GM06990 (cell line): ENCODE results near the gene EHBP1.
A peak's percentile ranks its signal among the peaks of the same experiment; 100 is the strongest.

ENCODE experiments used
- DNase-seq: peaks from one replicate; pipeline ENCODE4 v3.0.0-alpha.2; 2011; ENCODE audit not compliant: insufficient read length; ENCODE audit errors: extremely low read depth
- H3K27me3 ChIP-seq: replicated peaks from 2 replicates; pipeline ENCODE4 v1.6.0; 2011; ENCODE audit warnings: low read length; ENCODE audit not compliant: control insufficient read depth, insufficient read depth
- H3K36me3 ChIP-seq: 2 replicates; pipeline ENCODE4 v1.5.1; 2011; ENCODE audit warnings: low read length; ENCODE audit not compliant: control insufficient read depth, insufficient read depth
- H3K4me3 ChIP-seq: replicated peaks from 2 replicates; pipeline ENCODE4 v1.5.1; 2011; ENCODE audit warnings: low read depth, mild to moderate bottlenecking, control low read depth, low read length
- CTCF ChIP-seq: IDR thresholded peaks from 2 replicates; pipeline ENCODE4 v1.5.1; 2011; ENCODE audit warnings: low read length, control low read depth, mild to moderate bottlenecking, inconsistent platforms; ENCODE audit not compliant: insufficient read depth, poor library complexity, severe bottlenecking

Gene EHBP1

GRCh38 chr2:63055226-63056106, 350.0 kb downstream of the EHBP1 start:
- Histone ChIP-seq H3K27me3 (peaks cover 2% of the 10 kb centered on the region; the same call in 1 of the 2 replicates), H3K4me3 (no peak overlapping the region), H3K36me3 (no peaks in the 10 kb centered on the region)
- peak; percentile 31 for DNase-seq
- no peak for TF ChIP-seq CTCF

GRCh38 chr2:63056107-63057050, 350.9 kb downstream of the EHBP1 start:
- DNase-seq = peak; percentile 62
- H3K27me3 ChIP-seq = peaks cover 2% of the 10 kb centered on the region; the same call in 1 of the 2 replicates
- H3K4me3 ChIP-seq = no peak overlapping the region; the same call in none of the 2 replicates
- H3K36me3 ChIP-seq = no peaks in the 10 kb centered on the region
- no peak for TF ChIP-seq CTCF

GRCh38 chr2:63057249-63058143, 352.0 kb downstream of the EHBP1 start:
- DNase-seq = peak; percentile 15
- TF ChIP-seq CTCF = no peak
- Histone ChIP-seq H3K27me3 (peaks cover 2% of the 10 kb centered on the region; the same call in 1 of the 2 replicates), H3K36me3 (no peaks in the 10 kb centered on the region), H3K4me3 (peak overlapping the region; percentile 32)

- Histone ChIP-seq H3K27me3 (peaks cover 2% of the 10 kb centered on the region; the same call in 1 of the 2 replicates), H3K36me3 (no peaks in the 10 kb centered on the region), H3K4me3 (peak overlapping the region; percentile 32)
- no peak for TF ChIP-seq CTCF
- peak; percentile 31 for DNase-seq
These were observed 352.8 kb downstream of the EHBP1 start for GRCh38 chr2:63058144-63058920.
